ENCODE data around the gene STAT1. TPM values are rescaled to one million over a fixed set of nuclear protein-coding genes. Genes with fewer than 3 reads are reported as not detected.

Gene STAT1
- total RNA-seq, 1 donor = 132 TPM

- TF ChIP-seq, protein P1, sequence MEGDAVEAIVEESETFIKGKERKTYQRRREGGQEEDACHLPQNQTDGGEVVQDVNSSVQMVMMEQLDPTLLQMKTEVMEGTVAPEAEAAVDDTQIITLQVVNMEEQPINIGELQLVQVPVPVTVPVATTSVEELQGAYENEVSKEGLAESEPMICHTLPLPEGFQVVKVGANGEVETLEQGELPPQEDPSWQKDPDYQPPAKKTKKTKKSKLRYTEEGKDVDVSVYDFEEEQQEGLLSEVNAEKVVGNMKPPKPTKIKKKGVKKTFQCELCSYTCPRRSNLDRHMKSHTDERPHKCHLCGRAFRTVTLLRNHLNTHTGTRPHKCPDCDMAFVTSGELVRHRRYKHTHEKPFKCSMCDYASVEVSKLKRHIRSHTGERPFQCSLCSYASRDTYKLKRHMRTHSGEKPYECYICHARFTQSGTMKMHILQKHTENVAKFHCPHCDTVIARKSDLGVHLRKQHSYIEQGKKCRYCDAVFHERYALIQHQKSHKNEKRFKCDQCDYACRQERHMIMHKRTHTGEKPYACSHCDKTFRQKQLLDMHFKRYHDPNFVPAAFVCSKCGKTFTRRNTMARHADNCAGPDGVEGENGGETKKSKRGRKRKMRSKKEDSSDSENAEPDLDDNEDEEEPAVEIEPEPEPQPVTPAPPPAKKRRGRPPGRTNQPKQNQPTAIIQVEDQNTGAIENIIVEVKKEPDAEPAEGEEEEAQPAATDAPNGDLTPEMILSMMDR (IDR thresholded peaks at IDR 0.05; ENCODE audit: insufficient read depth, low read depth, low read length) = no peak
- no peak for DNase-seq (ENCODE audit: low read depth)
- no peak overlapping the region for H3K4me3 ChIP-seq (ENCODE audit: low read depth, low read length)
Measured at GRCh38 chr2:190987938-190988337, 26.0 kb downstream of the STAT1 start.

- TF ChIP-seq, protein P1 (IDR thresholded peaks at IDR 0.05; ENCODE audit: insufficient read depth, low read depth, low read length) = no peak
- DNase-seq (ENCODE audit: low read depth) = no peak
- H3K4me3 ChIP-seq (ENCODE audit: low read depth, low read length) = no peak overlapping the region
Measured at GRCh38 chr2:190987116-190987515, 26.9 kb downstream of the STAT1 start.

DNA sequence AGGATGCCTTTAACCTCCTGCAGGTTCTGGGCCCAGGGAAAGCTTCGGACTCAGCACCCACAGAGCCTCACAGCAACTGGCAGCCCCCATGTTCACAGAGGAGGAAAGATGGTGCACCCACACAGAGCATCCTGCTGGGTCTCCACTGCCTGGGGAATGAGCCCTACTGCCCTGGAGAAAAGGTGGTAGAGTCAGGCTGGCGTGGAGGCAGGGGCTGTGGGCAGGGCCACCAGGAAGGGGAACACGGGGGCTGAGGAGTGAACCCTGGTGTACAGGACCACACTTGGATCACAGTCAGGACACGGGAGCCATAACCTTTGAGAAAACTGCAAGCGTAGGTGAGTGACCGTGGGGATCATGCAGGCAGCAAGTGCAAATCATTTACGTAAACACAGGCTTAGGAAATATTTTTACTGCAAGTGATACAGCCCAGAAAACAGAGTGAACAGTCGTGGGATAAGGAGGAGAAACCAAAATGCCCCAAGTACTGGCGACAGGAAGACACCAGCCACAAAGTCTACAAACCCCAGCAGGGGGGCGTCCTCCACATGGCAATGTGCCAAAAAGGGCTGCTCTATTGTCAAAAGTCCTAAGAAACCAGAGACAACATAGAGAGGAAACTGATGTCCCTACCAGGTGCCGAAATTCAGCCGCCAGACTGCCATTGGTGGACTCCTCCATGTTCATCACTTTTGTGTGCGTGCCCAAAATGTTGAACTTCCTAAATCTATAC is 27.6 kb downstream of the STAT1 start:
- TF ChIP-seq, protein P1 (IDR thresholded peaks at IDR 0.05; ENCODE audit: insufficient read depth, low read depth, low read length) = no peak
- DNase-seq (ENCODE audit: low read depth) = no peak
- H3K4me3 ChIP-seq (ENCODE audit: low read depth, low read length) = no peak overlapping the region

DNA sequence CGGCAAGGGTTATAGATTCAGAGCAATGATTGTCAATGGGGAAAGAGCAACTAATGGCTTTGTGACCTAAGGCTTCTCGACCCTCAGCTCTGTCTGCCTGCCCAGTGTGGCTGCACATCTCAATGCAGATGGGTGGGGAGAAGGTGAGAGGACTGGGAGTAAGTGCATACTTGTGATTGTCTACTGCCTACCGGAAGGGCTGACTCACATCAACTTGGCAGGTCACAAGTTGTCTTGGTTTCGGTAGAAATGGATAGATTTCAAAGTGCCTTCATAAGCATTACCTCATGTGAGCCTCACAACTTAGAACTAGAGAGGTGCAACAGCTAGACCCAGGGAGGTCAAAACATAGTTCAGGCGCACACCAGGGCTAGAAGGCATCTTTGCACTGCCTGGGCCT is 29.4 kb downstream of the STAT1 start:
- peak; percentile 23 for DNase-seq (ENCODE audit: low read depth)
- TF ChIP-seq, protein P1 (IDR thresholded peaks at IDR 0.05; ENCODE audit: insufficient read depth, low read depth, low read length) = no peak
- no peak overlapping the region for H3K4me3 ChIP-seq (ENCODE audit: low read depth, low read length)

GRCh38 chr2:190982262-190983034 is 31.5 kb downstream of the STAT1 start:
- TF ChIP-seq, protein P1 (IDR thresholded peaks at IDR 0.05; ENCODE audit: insufficient read depth, low read depth, low read length) = no peak
- no peak for DNase-seq (ENCODE audit: low read depth)

DNA sequence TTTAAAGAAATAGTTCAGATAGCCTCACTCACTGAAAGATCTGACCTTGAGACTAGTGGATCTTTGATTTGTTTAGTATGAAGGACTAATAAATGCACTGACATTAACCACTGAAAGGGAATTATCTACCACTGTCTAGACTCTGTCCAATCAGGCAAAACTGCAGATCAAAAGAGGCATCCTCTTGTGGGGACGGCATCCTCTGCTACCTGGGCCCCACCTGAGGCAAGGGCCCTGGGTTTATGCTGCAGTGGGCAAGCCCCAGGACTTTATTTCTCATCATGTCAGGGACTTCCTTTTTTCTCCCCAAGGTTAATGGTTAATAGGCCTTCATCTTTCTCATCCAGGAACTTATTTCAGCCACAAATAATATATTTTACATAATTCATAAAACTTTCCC is 32.2 kb downstream of the STAT1 start:
- TF ChIP-seq, protein P1 (IDR thresholded peaks at IDR 0.05; ENCODE audit: insufficient read depth, low read depth, low read length) = no peak
- DNase-seq (ENCODE audit: low read depth) = no peak
- no peak overlapping the region for H3K4me3 ChIP-seq (ENCODE audit: low read depth, low read length)

More at GRCh38 chr2:190982262-190983034, 31.5 kb downstream of the STAT1 start:
- no peak overlapping the region for H3K4me3 ChIP-seq (ENCODE audit: low read depth, low read length)
